ENCODE measurements around the gene PTPRD. TPM values are rescaled to one million over a fixed set of nuclear protein-coding genes. Genes with fewer than 3 reads are reported as not detected.

PTPRD gene
- total RNA-seq, 1 experiment from 2014 or later: 69.6 TPM

- DNase-seq (ENCODE audit: low spot score): no peak
Measured at GRCh38 chr9:9079473-9079872, 1533.3 kb downstream of the PTPRD start.

More at GRCh38 chr9:9079473-9079872, 1533.3 kb downstream of the PTPRD start:
- TF ChIP-seq CREM (CRISPR knock-in tag; IDR thresholded peaks at IDR 0.05): no peak
- no peak for TF ChIP-seq ZNF425 (CRISPR knock-in tag; conservative IDR thresholded peaks at IDR 0.05)
- no peak for TF ChIP-seq JUN (CRISPR knock-in tag; IDR thresholded peaks at IDR 0.05)
- no peak for TF ChIP-seq TEAD4 (CRISPR knock-in tag; IDR thresholded peaks at IDR 0.05)
- no peak for TF ChIP-seq ZSCAN18 (CRISPR knock-in tag; IDR thresholded peaks at IDR 0.05)
- TF ChIP-seq PRDM15 (CRISPR knock-in tag; IDR thresholded peaks at IDR 0.05): no peak
- no peak for TF ChIP-seq KAT7 (CRISPR knock-in tag; IDR thresholded peaks at IDR 0.05; ENCODE audit: borderline replicate concordance)
- TF ChIP-seq AFF4 (CRISPR knock-in tag; IDR thresholded peaks at IDR 0.05; ENCODE audit: borderline replicate concordance): no peak
- no peak for TF ChIP-seq ATF6 (CRISPR knock-in tag; IDR thresholded peaks at IDR 0.05)
- no peak for TF ChIP-seq ZBTB21 (CRISPR knock-in tag; IDR thresholded peaks at IDR 0.05; ENCODE audit: borderline replicate concordance)
- POLR2A ChIA-PET: no interaction called here
- CTCF ChIA-PET: no interaction called here
- no peak overlapping the region for H3K4me3 Mint-ChIP-seq
- ATAC-seq: no peak
- H3K4me1 Mint-ChIP-seq: no peaks in the 10 kb centered on the region
- no peak overlapping the region for H3K27ac Mint-ChIP-seq
- peaks cover 18% of the 10 kb centered on the region for H3K9me3 Mint-ChIP-seq
- H3K36me3 Mint-ChIP-seq: peaks cover 3% of the 10 kb centered on the region; the same call in 1 of the 2 replicates
- no peaks in the 10 kb centered on the region for H3K27me3 Mint-ChIP-seq (ENCODE audit: low read depth)
